Testis (tissue), 2 donors: Measurements from ENCODE around the gene SCMH1.

ENCODE experiments used
- CTCF ChIP-seq, 3 experiments: fragments of 450-650 bp in 2 of 3; fragments of 200-600 bp in 1 of 3; sonication (generic) in 1 of 3; IDR thresholded peaks; one replicate each; pipeline ENCODE4 v1.5.1; 2016 to 2019; ENCODE audit warnings: antibody characterized with exemption in 3 of 3, mild to moderate bottlenecking in 2 of 3, moderate library complexity in 1 of 3
- POLR2A ChIP-seq: fragments of 450-650 bp; IDR thresholded peaks from one replicate; pipeline ENCODE4 v1.6.1; 2017; ENCODE audit warnings: antibody characterized with exemption, mild to moderate bottlenecking, moderate library complexity

- TF ChIP-seq POLR2A (no peak), CTCF (IDR thresholded peaks at IDR 0.05) (no peak)
These were observed 87.0 kb downstream of the SCMH1 start for GRCh38 chr1:41155105-41155504.
